ENCODE measurements around the gene UTRN.

The UTRN gene

GRCh38 chr6:144295211-144295610, 10.1 kb downstream of the UTRN start:
- Mint-ChIP-seq H3K9me3 (peaks cover 8% of the 10 kb centered on the region), H3K4me3 (no peak overlapping the region), H3K27ac (no peak overlapping the region), H3K4me1 (peaks cover 17% of the 10 kb centered on the region), H3K36me3 (ENCODE audit: low read depth) (peaks cover 4% of the 10 kb centered on the region), H3K27me3 (peaks cover 3% of the 10 kb centered on the region)
- DNase-seq (no peak), ATAC-seq (no peak)

DNA sequence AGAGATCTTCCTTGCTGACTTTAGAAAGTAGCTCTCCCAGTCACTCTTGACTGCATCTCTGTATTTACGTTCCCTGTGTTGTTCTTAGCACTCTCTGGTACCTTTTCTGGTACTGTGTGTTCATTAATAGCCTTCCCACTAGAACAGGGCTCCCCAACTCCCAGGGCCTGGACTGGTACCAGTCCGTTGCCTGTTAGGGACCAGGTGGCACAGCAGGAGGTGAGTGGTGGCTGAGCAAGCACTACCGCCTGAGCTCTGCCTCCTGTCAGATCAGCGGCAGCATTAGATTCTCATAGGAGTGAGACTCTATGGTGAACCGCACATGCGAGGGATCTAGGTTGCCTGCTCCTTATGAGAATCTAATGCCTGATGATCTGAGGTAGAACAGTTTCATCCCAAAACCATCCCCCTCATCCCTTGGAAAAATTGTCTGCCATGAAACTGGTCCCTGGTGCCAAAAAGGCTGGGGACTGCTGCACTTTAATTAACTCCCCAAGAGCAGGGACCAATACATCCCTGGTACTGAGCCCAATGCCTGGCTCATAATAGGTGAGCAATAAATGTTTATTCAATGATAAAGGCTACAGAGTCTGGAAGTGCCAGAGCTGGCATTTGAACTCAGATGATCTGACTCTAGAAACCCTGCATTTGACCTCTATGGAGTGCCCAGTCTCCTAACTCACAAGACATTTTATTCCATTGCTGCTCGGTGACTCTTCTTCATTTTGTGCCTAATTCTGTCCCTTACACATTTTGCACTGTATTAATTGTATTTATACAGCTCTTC, 11.0 kb downstream of the UTRN start:
- Mint-ChIP-seq H3K27me3 (peaks cover under 1% of the 10 kb centered on the region), H3K36me3 (ENCODE audit: low read depth) (peaks cover 4% of the 10 kb centered on the region), H3K4me1 (peaks cover 12% of the 10 kb centered on the region), H3K27ac (no peak overlapping the region), H3K9me3 (peaks cover 8% of the 10 kb centered on the region), H3K4me3 (no peak overlapping the region)
- no peak for ATAC-seq
- DNase-seq, result no peak

DNA sequence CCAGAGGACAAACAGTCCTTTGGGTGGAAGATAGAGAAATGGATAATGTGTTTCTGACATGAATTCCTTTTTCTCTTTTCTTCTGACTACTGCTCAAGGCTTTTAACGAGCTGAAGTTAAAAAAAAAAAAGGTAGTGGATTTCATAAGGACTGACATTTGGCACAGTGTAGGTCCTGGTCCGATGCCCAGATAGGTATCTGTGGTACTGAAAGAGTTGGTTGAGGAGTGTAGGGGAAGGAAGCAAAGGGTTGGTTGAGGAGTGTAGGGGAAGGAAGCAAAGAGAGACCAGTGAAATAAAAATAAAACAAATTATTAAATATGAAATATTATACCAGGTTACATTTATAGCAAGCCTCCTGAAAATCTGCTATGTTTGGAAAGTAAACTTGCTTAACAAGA, 11.8 kb downstream of the UTRN start:
- H3K27me3 Mint-ChIP-seq, result no peaks in the 10 kb centered on the region
- no peak for ATAC-seq
- H3K36me3 Mint-ChIP-seq (ENCODE audit: low read depth), result peaks cover 4% of the 10 kb centered on the region

DNA sequence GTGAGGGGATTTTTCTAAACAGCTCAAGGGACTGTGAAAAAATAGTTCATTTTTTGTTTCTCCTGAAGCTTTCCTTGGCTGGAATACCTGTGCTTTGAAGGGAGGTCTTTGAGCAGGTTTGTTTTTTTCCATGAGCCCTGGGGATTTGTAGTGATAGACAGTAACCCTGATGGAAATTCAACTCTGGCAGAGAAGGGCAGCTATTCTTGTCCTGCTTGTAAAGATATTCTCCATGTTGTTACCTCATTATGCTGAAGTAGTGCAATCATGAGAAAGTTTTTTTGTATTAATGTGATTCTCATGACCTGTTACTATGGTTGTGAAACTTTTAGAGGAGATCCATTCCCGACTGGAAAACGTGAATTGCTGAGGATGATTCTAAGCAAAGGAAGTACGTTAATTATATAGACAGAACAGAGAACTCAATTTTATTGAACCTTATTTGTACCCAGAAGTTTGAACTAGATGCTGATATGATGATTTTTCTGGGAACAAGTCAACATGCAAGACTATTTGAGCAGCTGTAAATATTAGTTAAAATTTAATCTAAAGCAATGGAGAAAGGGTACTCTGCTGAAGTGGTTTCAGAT, 12.5 kb downstream of the UTRN start:
- H3K27ac Mint-ChIP-seq, result no peak overlapping the region
- no peak overlapping the region for H3K4me3 Mint-ChIP-seq
- DNase-seq (no peak), ATAC-seq (no peak)
- H3K36me3 Mint-ChIP-seq (ENCODE audit: low read depth), result peaks cover 4% of the 10 kb centered on the region
- peaks cover 11% of the 10 kb centered on the region for H3K4me1 Mint-ChIP-seq
- H3K9me3 Mint-ChIP-seq, result peaks cover 8% of the 10 kb centered on the region
- no peaks in the 10 kb centered on the region for H3K27me3 Mint-ChIP-seq

More for the DNA sequence above, 11.8 kb downstream of the UTRN start:
- no peak overlapping the region for H3K27ac Mint-ChIP-seq
- no peak overlapping the region for H3K4me3 Mint-ChIP-seq
- H3K9me3 Mint-ChIP-seq, result peaks cover 8% of the 10 kb centered on the region
- no peak for DNase-seq
- peaks cover 11% of the 10 kb centered on the region for H3K4me1 Mint-ChIP-seq

- ATAC-seq (no peak), DNase-seq (no peak)
- no peak overlapping the region for H3K27ac Mint-ChIP-seq
Measured at GRCh38 chr6:144298194-144298593, 13.1 kb downstream of the UTRN start.

GRCh38 chr6:144298916-144299315, 13.8 kb downstream of the UTRN start:
- peaks cover 14% of the 10 kb centered on the region for H3K4me1 Mint-ChIP-seq
- no peak overlapping the region for H3K27ac Mint-ChIP-seq
- H3K27me3 Mint-ChIP-seq, result no peaks in the 10 kb centered on the region
- ATAC-seq (no peak), DNase-seq (no peak)
- H3K4me3 Mint-ChIP-seq, result no peak overlapping the region
- H3K9me3 Mint-ChIP-seq, result peaks cover 8% of the 10 kb centered on the region
- peaks cover 4% of the 10 kb centered on the region for H3K36me3 Mint-ChIP-seq (ENCODE audit: low read depth)

More at GRCh38 chr6:144298194-144298593, 13.1 kb downstream of the UTRN start:
- Mint-ChIP-seq H3K9me3 (peaks cover 8% of the 10 kb centered on the region), H3K4me3 (no peak overlapping the region), H3K36me3 (ENCODE audit: low read depth) (peaks cover 4% of the 10 kb centered on the region), H3K27me3 (no peaks in the 10 kb centered on the region), H3K4me1 (peaks cover 14% of the 10 kb centered on the region)

- DNase-seq (no peak), ATAC-seq (no peak)
- Mint-ChIP-seq H3K27ac (no peak overlapping the region), H3K9me3 (no peaks in the 10 kb centered on the region), H3K27me3 (peaks cover 3% of the 10 kb centered on the region), H3K36me3 (ENCODE audit: low read depth) (no peaks in the 10 kb centered on the region), H3K4me1 (peaks cover 23% of the 10 kb centered on the region), H3K4me3 (no peak overlapping the region)
Measured at GRCh38 chr6:144302701-144303372, 17.7 kb downstream of the UTRN start.

GRCh38 chr6:144304223-144304848, 19.2 kb downstream of the UTRN start:
- H3K4me3 Mint-ChIP-seq, result no peak overlapping the region
- DNase-seq (no peak), ATAC-seq (no peak)
- no peaks in the 10 kb centered on the region for H3K9me3 Mint-ChIP-seq
- peaks cover 18% of the 10 kb centered on the region for H3K4me1 Mint-ChIP-seq
- H3K27ac Mint-ChIP-seq, result no peak overlapping the region
- H3K27me3 Mint-ChIP-seq, result peaks cover 6% of the 10 kb centered on the region
- H3K36me3 Mint-ChIP-seq (ENCODE audit: low read depth), result no peaks in the 10 kb centered on the region

DNA sequence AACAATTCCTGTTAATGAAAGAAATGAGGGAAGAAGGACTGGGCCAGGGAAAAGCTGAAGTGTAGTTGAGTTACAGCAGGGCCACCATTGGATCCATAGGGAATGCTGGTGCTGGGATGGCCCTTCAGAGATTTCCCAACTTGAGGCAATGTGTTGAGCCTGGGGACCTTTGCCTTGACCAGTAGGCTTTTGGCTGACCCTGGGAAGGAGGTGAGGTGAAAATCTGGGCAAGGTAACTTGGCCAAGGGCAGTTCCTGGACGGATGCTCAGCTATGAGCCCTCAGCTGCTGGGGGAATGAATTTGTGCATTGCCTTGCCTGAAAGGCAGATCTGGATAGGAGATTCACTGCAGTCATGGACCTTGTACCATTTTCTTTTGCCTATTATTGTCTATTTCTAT, 20.4 kb downstream of the UTRN start:
- no peak for ATAC-seq

GRCh38 chr6:144305985-144306384, 20.9 kb downstream of the UTRN start:
- H3K36me3 Mint-ChIP-seq (ENCODE audit: low read depth), result no peaks in the 10 kb centered on the region
- no peak for DNase-seq
- H3K4me3 Mint-ChIP-seq, result peak overlapping the region; percentile 12

More for the DNA sequence above, 20.4 kb downstream of the UTRN start:
- Mint-ChIP-seq H3K36me3 (ENCODE audit: low read depth) (no peaks in the 10 kb centered on the region), H3K4me3 (peak overlapping the region; percentile 12), H3K9me3 (no peaks in the 10 kb centered on the region), H3K4me1 (peaks cover 28% of the 10 kb centered on the region), H3K27ac (peak overlapping the region; percentile 63), H3K27me3 (peaks cover 6% of the 10 kb centered on the region)
- no peak for DNase-seq

DNA sequence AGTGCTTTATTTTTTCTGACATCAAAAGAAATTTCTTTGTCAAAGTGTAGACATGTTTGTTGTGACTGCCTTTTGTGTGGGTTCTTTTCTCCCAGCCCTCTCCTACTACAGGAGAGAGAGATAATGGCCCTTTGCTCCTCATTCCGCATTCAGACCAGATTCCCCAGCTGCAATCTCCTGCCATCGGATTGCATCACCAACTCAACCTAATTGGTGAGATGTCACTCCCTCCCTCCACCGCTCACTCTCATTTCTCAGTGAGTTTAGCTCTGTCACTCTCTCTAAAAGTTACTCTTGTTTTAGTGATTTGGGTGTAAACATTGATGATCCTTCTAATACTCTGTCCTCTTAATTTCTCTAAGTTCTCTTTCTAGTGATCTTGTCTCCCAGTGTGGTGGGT, 22.7 kb downstream of the UTRN start:
- no peak for DNase-seq
- no peak for ATAC-seq
- Mint-ChIP-seq H3K4me1 (peaks cover 33% of the 10 kb centered on the region), H3K36me3 (ENCODE audit: low read depth) (no peaks in the 10 kb centered on the region), H3K27me3 (peaks cover 6% of the 10 kb centered on the region), H3K9me3 (no peaks in the 10 kb centered on the region), H3K27ac (no peak overlapping the region), H3K4me3 (no peak overlapping the region)

More at GRCh38 chr6:144305985-144306384, 20.9 kb downstream of the UTRN start:
- Mint-ChIP-seq H3K27ac (peak overlapping the region; percentile 63), H3K4me1 (peaks cover 32% of the 10 kb centered on the region), H3K27me3 (peaks cover 6% of the 10 kb centered on the region), H3K9me3 (no peaks in the 10 kb centered on the region)
- peak; percentile 82 for ATAC-seq

- Mint-ChIP-seq H3K27ac (peak overlapping the region; percentile 38), H3K36me3 (ENCODE audit: low read depth) (no peaks in the 10 kb centered on the region), H3K9me3 (no peaks in the 10 kb centered on the region), H3K4me1 (peaks cover 23% of the 10 kb centered on the region), H3K4me3 (no peak overlapping the region), H3K27me3 (peaks cover 3% of the 10 kb centered on the region)
- peak; percentile 71 for ATAC-seq
- DNase-seq, result peak; percentile 16
Measured at GRCh38 chr6:144310765-144311164, 25.6 kb downstream of the UTRN start.

GRCh38 chr6:144311361-144311760, 26.2 kb downstream of the UTRN start:
- H3K4me1 Mint-ChIP-seq, result peaks cover 17% of the 10 kb centered on the region
- H3K4me3 Mint-ChIP-seq, result no peak overlapping the region
- ATAC-seq (no peak), DNase-seq (no peak)
- peaks cover 3% of the 10 kb centered on the region for H3K27me3 Mint-ChIP-seq
- no peaks in the 10 kb centered on the region for H3K36me3 Mint-ChIP-seq (ENCODE audit: low read depth)
- H3K27ac Mint-ChIP-seq, result peak overlapping the region; percentile 38
- no peaks in the 10 kb centered on the region for H3K9me3 Mint-ChIP-seq

DNA sequence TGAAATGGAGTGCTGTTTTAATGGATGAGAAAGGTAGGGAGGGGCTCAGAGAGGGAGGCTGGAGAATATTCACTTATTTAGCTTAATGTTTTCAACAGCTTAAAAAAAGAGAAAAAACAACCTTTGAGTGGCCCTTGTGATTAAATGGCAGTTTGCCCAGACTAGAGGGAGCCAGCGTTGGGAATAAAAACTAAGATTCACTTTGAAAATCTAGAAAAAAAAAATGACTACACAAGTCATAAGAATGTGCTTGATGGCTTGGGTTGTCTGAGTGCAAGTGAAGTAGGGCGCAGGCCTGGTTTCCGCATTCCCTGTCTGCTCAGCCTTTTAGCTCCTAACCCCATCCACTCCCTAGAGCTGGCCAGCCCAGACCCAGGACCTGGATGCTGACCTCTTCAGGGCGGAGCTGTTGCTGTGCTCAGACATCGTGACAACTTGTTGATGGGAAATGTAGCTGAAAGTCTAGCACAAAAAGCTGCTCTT, 28.9 kb downstream of the UTRN start:
- Mint-ChIP-seq H3K9me3 (no peaks in the 10 kb centered on the region), H3K36me3 (ENCODE audit: low read depth) (no peaks in the 10 kb centered on the region), H3K27me3 (no peaks in the 10 kb centered on the region), H3K4me1 (peaks cover 18% of the 10 kb centered on the region), H3K4me3 (no peak overlapping the region), H3K27ac (no peak overlapping the region)
- no peak for ATAC-seq
- no peak for DNase-seq
